NCI-H2196 treated with DMSO at 0.1 percent for 48 hours (cell line): Measurements from ENCODE around the gene PLB1.
"Not testable (repeated sequence)": the region's sequence is repeated elsewhere in the genome, so short reads cannot be mapped to it uniquely, and the experiment has no call there.

Experiments
- DNase-seq: peaks from one replicate; lab custom pipeline; 2025; ENCODE audit not compliant: unreplicated experiment; lab: John Stamatoyannopoulos, UW

The PLB1 gene

DNA sequence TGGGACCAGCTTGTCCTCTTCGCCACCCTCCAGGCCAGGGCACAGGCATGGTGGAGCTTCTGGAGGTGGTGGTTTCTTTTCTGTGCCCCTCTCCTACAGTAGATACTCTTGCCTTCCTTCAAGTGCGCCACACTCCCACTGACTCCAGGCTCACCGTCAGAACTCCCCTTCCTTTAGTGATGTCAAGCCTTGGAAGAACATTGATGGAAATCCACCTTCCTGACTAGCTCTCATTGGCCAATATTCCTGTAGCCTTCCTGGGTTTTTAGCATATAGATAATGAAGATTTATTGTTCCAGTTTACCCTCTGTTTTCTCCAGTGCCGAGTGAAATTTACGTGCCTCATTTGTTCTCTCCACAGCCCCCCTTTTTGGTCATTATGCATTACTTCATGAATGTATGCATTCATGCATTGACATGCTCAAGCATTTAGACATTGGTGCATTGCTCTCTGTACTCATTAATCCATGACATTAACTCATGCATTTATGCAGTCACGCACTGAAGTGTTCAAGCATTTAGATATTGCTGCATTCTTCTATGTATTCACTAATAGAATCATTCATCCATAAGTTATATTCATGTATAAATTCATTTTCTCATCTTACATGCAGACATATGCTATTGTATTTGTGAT is 37.3 kb downstream of the PLB1 start:
- DNase-seq = no peak

DNA sequence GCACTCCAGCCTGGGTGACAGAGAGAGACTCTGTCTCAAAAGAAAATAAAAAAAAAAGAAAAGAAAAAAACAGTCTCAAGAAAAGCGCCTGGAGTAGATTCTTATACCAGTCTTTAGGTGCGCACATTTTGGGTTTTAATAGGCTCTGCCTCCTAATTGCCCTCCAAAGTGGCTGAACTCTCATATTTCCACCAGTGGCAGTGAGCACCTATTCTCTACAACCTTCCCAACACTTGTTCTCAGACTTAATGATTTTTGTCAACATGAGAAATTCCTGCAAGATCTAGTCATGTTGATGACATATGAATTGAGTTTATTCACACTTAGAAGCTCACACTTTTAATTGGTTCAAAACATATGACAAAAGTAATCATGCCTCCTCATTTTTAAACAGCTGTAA is 39.0 kb downstream of the PLB1 start:
- DNase-seq = no peak

DNA sequence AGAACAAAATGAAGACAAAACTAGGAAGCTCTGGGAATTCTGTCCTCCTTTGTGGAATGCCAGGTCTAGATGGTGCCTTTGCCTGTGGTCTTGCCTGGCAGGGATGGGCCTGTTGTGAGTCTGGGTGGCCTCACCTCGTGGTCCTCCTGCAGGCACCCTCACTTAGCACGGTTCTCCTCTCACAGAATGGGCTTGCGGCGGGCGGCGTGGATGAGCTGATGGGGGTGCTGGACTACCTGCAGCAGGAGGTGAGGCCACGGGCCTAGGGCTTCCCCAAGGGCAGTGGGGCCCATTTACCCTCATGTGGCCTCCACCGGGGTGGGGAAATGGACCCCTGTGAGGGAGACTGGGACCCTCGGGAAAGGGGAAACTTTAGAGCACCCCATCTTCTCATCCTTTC is 42.3 kb downstream of the PLB1 start:
- no peak for DNase-seq

DNA sequence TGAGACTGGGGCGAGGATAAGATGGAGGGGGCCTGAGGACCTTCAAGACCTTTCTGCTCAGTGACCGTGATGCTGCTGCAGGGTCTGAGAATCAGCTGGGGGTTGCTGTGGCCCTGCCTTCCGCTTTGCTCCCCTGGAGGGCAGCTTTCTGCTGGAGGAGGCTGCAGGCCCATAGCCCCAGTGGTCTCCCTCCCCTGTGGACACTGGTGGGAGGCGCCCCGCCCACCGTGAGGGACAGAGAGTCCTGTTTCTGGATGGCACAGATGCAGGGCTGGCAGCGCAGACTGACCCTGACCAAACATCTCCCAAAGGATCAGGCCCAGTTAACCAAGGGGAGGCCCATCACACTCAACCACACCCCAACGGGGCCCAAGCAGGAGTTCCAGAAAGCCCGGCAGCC is 42.8 kb downstream of the PLB1 start:
- no peak for DNase-seq

DNA sequence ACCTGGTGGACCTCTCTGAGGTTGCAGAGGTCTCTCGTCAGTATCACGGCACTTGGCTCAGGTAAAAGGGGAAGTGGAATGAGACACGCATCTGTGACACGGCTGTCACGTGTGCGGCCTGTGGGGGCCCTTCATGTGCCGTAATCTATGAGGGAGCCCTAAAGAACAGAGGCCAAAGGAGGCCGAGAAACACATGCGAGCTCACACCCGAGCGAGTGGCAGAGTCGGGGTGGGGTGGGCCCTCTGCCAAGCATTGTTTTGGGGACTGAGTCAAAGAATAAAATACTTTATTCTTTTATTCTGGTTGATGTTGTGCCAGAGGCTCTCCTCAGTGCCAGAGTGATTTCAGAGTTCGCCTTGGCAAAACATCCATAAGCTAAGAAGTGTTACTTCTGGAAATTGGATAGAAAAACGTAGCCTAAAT is 43.3 kb downstream of the PLB1 start:
- DNase-seq = no peak

DNA sequence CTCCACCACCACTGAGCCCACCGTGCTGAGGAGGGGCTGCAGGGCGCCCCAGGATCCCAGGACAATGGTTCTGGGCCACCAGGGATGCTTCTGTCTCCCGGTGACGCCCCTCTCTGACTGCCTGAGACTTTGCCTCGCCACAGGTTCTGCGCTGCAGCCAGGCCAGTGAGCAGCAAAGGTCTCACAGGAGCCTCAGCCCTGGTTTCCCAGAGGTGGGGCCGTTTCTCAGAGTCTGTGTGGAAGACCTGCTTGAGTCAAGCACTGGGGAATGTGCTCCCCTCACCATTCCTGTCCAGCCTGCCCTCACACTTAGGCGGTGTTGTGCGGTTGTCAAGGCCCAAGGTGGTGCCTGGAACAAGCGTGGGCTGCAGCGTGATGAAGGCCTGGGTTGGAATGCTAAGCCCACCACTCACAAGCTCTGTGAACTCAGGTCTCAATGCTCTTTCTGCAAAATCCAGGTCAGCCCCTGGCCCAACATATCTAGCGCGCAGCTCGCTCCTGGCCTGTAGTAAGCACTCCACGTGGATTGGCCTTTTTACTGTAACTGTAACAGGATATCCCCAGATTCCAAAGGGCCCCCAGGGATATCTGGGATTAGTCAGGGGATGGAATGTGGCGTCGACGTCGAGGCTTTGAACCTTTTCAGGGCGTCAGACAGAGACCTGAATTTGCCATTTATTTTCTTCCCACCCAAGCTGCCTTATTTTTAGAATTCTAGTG is 47.6 kb downstream of the PLB1 start:
- no peak for DNase-seq

DNA sequence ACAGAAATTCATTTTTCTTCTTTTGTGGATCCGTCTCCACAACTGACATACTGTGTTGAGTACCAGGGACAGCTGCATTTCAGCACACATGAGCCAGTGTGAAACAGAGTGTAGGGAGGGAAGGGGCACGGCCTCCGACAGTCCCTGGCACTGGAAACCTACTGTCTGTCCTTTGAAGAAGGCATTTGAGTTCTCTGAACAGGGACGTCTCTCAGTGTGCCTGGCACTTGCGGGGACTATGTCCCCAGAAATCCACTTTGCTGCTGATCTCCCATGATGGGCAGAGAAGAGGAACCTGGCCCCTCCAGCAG is 48.1 kb downstream of the PLB1 start:
- DNase-seq = no peak

DNA sequence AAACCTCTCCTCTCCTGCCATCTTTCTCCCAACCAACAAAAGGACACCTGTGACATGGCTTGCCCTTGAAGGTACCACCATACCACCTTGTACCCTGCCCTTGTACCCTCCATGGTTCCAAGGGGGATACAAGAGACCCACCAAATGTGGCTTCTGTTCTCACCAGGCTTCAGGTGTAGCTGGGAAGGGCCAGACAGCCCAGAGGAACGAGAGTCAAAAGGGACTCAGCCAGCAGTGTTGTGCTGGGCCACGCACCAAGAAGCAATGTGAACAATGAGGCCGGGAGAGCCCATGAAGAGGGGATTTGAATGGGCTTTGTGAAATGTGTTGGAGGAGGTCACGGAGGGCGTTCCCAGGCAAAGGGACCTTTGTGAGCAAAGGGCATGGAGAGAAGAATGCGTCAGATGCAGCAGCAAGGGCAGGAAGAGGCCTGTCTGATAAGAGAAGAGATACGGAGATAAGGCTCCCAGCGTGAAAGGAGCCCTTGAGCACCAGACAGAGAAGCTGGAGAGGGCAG is 48.6 kb downstream of the PLB1 start:
- DNase-seq = no peak

DNA sequence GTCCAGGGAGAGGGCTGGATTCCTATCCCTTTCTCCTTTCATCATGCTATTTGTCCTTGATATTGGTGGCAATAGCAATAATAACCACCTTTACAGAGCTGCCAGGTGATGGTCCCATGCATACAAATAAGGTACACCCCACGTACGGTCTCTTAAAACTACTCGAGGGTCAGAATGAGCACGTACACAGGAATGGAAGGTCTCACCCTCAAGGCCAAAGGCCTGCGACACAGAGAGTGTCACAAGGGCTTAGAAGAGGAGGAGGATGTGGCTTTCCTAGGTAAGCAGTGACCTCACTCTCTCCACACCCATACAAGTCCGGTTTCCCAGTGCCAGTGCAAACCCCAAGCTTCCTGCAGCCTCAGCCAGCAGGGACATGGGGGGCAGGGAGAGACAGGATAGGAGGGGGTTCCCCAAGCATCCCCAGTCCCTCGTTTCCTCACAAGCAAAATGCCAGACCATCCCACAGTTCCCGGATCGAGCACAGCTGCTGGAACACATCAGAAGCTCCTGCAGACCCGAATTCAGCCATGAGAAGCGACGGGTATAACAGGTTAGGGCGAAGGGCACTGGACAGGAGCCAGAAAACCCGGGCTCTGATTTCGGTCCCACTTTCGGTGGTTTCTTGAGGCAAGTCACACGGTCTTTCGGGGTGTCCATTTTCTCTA is 49.2 kb downstream of the PLB1 start:
- DNase-seq = no peak

DNA sequence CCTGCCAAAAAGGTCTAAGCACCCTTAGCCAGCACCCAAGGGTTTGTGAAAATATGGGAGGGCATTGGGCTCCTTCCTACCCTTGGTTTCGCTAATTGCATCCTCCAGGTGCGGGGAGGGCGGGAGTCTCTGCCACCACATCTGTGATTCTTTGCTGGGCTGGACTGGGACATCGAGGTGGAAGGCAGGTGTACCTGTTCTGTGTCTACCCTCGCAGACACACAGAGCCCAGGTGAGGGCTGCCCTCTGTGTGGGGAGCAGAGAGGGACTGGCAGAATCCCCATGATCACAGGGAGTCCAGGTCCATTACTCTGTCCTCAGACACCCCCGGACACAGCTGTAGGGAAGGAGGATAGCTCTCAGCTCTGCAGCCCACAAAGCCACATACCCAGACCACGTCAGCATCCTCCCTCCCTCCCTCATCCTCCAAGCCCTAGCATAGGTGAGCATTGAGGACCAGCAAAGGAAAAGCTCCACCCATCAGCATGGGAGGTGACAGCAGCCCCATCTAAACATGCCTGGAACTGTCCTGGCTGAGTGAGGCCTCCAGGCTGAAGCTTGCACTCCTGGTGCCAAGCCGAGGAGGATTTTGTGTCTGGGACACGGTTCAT is 49.8 kb downstream of the PLB1 start:
- DNase-seq = no peak

DNA sequence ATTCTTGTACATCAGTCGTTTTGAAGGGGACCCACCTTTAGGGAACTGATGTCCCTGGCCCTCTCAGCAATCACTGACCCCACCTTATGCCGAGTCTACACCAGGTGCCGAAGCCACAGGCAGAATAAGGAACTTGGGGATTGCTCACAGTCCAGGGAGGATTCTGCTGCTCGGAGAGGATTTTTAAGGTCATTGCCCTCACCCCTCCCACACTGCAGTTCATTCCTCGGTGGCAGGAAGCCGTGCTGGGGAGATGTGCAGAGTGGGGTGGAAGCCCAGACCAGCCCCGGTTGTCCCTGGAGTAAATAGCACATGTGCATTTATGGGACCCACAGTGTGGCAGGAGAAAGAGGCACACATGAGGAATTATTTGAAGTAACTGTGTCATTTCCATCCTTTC is 50.4 kb downstream of the PLB1 start:
- DNase-seq = no peak

DNA sequence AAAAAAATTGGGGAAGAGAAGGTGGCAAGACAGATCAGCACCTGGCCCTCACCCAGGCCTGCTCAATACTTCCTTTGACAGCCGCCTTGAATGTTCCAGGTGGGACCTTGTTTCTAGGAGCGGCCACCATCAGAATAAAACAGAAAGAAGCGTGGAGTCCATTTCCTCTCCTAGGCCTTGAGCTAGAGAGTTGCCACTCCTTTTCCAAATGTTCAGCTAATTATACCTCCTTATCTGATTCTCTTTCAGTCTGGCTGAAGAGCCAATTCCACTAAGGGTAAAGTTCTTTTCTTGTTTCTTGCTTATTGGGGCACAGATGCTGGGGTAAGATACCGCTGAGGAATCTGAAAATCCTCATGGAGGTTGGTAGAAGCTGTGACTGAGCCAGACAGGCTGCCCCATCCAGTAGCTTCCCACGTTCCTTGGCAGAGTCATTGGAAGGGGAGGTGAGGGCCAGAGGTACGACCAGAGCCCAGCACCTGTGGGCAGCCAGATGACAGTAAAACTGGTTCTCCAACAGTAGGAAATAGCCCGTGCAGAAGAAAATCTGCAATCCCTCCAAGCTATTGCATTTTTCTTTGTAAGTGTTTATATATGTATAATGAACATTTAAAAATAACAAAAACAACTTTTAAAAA is 51.5 kb downstream of the PLB1 start:
- DNase-seq = no peak

DNA sequence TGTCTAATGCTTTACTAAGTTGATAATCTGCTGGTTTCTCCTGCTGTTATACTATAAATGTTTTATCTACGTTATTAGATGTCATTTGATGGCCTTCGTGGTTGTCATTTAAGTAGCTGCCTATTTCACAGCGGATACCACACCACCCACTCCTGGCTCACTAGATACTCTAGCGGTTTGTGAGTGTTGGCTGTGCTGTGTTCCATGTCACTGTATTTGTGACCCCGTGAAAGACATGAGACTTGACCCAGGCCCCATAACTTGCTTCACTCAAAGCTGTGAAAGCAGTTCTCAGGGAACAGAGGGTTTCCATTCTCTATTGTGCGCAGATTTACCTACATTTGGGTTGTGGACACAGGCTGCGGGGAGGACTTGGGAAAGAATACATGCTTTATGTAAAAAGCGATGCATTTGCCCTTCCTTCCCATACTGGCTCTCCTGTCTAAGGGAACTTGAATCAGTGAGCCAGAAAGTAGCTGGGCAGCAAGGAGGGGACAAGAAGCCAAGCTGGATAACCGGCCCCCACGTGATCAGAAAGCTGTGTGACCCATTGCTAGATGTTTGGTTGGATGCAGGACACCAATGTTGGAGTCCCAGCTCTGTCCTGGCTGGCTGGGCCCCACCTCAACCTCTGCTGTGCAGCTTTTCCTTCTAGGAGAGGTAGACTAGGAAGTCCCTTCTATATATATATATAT is 52.2 kb downstream of the PLB1 start:
- no peak for DNase-seq

DNA sequence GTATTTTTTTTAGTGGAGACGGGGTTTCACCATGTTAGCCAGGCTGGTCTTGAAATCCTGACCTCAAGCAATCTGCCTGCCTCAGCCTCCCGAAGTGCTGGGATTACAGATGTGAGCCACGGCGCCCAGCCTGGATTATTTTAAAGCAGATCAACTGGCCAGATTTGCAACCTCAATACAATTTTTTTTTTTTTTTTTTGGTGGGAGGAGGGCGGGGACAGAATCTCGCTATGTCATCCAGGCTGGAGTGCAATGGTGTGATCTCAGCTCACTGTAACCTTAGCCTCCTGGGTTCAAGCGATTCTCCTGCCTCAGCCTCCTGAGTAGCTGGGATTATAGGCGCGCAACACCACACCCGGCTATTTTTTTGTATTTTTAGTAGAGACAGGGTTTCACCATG is 54.5 kb downstream of the PLB1 start:
- DNase-seq = not testable (repeated sequence)

DNA sequence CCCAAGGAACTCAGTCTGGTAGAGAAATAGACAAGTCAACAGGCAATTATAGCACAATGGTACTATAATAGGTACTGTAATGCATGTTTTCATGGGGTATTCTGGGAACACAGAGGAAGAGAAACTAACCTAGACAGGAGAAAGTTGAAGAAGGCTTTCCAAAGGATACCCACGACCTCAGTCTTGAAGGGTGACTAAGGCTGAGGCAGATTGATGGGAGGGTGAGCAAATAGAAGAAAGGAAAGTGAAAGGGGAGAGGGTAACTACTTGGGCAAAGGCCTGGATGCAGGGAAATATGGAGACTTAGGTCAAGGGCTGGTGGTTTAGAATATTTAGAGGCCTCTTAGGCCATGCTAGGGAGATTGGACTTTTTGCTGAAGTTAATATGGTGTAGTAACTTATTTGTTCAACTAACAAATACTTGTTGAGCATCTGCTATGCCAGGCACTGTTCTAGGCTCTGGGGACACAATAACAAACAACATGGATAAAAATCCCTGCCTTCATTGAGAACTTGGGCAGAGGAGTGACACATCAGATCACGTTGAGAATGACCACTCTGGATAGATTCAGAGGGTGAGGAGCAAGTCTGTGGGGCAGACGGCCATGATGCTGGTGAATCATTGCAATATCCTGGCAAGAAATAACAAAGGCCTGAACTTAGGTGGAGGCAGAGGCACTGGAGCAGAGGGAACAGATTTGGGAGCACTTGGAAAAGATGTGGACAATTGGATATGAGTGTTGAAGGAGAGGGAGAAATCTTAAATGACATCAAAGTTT is 56.4 kb downstream of the PLB1 start:
- no peak for DNase-seq

DNA sequence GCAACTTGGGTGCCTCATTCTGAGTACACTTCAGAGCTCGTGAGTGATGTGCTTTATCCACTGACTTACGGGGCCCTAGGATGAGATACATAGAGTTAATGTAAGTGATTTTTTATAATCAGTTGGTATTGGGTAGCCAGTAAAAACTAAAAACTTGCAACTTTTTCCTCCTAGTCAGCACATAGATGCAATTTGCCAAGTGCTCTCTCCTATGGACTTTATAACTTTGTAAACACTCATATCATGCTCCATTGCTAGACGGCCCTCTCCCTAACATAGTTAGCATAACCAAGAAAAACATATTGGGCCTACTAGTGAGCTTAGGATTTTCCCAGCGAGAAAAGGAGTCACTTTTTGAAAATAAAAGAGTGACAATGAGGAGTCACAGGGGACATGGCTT is 60.4 kb downstream of the PLB1 start:
- DNase-seq = no peak

DNA sequence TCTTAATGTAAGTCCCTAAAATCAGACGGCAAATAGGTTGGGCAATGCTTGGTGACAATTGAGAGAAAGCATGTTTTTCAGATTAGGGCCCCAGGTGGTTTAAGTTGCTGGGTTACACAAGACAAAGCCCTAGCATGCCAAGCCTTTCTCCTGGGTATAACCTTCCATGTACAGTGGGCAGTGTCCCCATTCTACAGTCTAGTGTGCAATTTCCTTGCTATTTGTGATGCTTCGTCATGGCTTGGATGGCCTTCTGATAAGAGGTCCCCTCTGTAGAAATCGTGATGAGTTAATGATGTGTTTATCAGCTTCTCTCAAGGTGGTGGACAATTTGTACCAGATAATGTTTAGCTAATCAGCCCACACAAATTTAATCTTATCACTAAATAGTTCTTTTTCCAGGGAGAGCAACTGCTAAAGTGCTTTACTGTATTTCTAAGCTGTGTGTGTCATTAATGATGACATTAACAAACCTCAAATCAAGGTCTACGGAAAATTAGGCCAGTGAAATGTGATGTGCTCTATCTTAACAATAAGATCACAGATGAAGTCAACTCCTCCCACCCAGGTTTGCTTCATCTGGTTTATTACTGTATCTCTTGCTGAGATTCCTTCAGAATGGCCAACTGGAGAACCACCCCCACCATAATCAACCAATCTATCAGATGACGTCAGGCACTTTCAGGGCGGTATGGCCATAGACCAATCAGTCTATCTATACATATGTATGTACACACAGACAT is 61.7 kb downstream of the PLB1 start:
- DNase-seq = no peak

DNA sequence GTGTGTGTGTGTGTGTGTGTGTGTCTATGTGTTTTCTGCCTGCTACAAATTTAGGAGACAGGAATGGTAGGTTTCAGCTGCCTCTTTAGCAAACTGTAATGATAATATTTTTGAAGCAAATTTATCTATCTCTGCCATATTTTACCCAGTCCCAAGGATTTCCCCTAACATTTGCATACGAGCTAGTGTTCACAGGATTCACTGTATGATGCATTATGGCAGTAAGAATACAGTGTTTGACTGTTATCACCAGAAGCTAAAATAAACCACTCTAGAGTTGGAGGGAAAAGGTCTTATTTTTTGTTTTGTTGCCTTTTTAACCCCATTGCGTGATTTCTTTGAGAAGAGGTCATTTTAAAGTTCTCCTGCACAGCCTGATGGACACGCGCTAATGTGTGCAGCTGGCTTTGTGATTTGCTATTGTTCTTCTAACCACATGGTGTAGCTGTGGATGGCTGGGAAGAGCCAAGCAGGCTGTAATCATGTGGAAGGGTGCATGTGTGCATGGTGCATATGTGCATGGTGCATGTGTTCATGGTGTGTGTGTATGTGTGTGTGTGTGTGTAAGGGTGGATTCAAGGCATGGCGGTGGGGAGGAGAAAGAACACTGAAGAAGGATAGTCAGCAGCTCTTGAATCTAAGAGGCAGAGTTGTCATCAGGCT is 62.4 kb downstream of the PLB1 start:
- no peak for DNase-seq

DNA sequence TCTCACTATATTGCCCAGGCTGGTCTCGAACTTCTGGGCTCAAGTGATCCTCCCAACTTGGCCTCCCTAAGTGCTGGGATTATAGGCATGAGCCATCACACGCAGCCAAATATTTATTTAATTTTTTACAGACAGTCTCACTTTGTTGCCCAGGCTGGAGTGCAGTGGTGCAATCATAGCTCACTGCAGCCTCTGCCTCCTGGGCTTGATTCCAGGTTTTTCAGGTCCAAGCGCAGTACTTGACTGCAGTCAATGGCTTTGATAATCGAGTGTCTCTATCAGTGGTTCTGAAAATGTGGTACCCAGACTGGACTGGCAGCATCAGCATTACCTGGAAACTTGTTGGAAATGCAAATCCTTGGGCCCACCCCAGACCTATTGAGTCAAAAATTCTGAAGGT is 63.1 kb downstream of the PLB1 start:
- DNase-seq = no peak
